Hematopoietic multipotent progenitor cell treated with erythropoietin and hydrocortisone succinate and interleukin-3 and kit ligand, for 15 days (in vitro differentiated cells): Measurements from ENCODE around the gene FGF5.
"Not testable (repeated sequence)": the region's sequence is repeated elsewhere in the genome, so short reads cannot be mapped to it uniquely, and the experiment has no call there.

Experiments
- DNase-seq: peaks from one replicate; pipeline ENCODE4 v3.0.0-alpha.2; 2015; ENCODE audit warnings: low spot score

Gene FGF5

GRCh38 chr4:80295826-80296225, 29.4 kb downstream of the FGF5 start:
- no peak for DNase-seq

GRCh38 chr4:80301884-80302283, 35.4 kb downstream of the FGF5 start:
- DNase-seq: no peak

GRCh38 chr4:80302616-80303223, 36.3 kb downstream of the FGF5 start:
- no peak for DNase-seq

- no peak for DNase-seq
Measured at GRCh38 chr4:80305466-80305865, 39.0 kb downstream of the FGF5 start.

GRCh38 chr4:80306260-80306659, 39.8 kb downstream of the FGF5 start:
- no peak for DNase-seq

- no peak for DNase-seq
Measured at GRCh38 chr4:80307183-80307735, 40.8 kb downstream of the FGF5 start.

- no peak for DNase-seq
Measured at GRCh38 chr4:80307774-80308465, 41.5 kb downstream of the FGF5 start.

- no peak for DNase-seq
Measured at GRCh38 chr4:80308466-80308822, 42.0 kb downstream of the FGF5 start.

GRCh38 chr4:80309294-80310004, 43.0 kb downstream of the FGF5 start:
- no peak for DNase-seq

GRCh38 chr4:80311130-80311529, 44.7 kb downstream of the FGF5 start:
- no peak for DNase-seq

GRCh38 chr4:80312124-80312523, 45.7 kb downstream of the FGF5 start:
- no peak for DNase-seq

GRCh38 chr4:80313627-80314026, 47.2 kb downstream of the FGF5 start:
- no peak for DNase-seq

- not testable (repeated sequence) for DNase-seq
Measured at GRCh38 chr4:80315848-80316247, 49.4 kb downstream of the FGF5 start.

GRCh38 chr4:80321341-80321740, 54.9 kb downstream of the FGF5 start:
- no peak for DNase-seq

GRCh38 chr4:80321776-80322175, 55.3 kb downstream of the FGF5 start:
- DNase-seq: no peak

- no peak for DNase-seq
Measured at GRCh38 chr4:80322716-80323115, 56.3 kb downstream of the FGF5 start.

GRCh38 chr4:80324171-80324570, 57.7 kb downstream of the FGF5 start:
- DNase-seq: no peak

- no peak for DNase-seq
Measured at GRCh38 chr4:80331693-80332092, 65.2 kb downstream of the FGF5 start.

GRCh38 chr4:80333121-80333520, 66.7 kb downstream of the FGF5 start:
- DNase-seq: no peak

GRCh38 chr4:80334568-80334967, 68.1 kb downstream of the FGF5 start:
- no peak for DNase-seq

GRCh38 chr4:80335226-80335553, 68.7 kb downstream of the FGF5 start:
- DNase-seq: no peak

GRCh38 chr4:80335554-80336358, 69.3 kb downstream of the FGF5 start, which contains the start of gene CFAP299:
CFAP299 (plus strand) TSS chr4:80335730.
- DNase-seq: peak; percentile 75
